Thyroid gland (tissue), 4 donors: ENCODE measurements around the gene PSMF1.

Experiments
- CTCF ChIP-seq, 6 experiments: fragments of 200-600 bp in 3 of 6; fragments of 450-650 bp in 3 of 6; sonication (generic) in 3 of 6; IDR thresholded peaks; one replicate each; pipeline ENCODE4 v1.5.1; 2016 to 2019; ENCODE audit warnings: antibody characterized with exemption in 6 of 6, mild to moderate bottlenecking in 2 of 6, inconsistent platforms in 1 of 6, moderate library complexity in 1 of 6
- POLR2A ChIP-seq, 2 donors: fragments of 450-650 bp; IDR thresholded peaks; one replicate each; pipeline ENCODE4 v1.6.1; 2017; ENCODE audit warnings: antibody characterized with exemption in 2 of 2, mild to moderate bottlenecking in 2 of 2, moderate library complexity in 1 of 2

- TF ChIP-seq CTCF (IDR thresholded peaks at IDR 0.05) (no peak), POLR2A (IDR thresholded peaks at IDR 0.05) (no peak)
Observed at GRCh38 chr20:1072258-1072657, 46.1 kb upstream of the PSMF1 start.
